MV-4-11 (cell line): Measurements from ENCODE around the gene DCDC2.
A peak's percentile ranks its signal among the peaks of the same experiment; 100 is the strongest.
"Not testable (repeated sequence)": the region's sequence is repeated elsewhere in the genome, so short reads cannot be mapped to it uniquely, and the experiment has no call there.

Experiments used
- DNase-seq: peaks from one replicate; lab custom pipeline; 2025; lab: John Stamatoyannopoulos, UW

Gene DCDC2

DNA sequence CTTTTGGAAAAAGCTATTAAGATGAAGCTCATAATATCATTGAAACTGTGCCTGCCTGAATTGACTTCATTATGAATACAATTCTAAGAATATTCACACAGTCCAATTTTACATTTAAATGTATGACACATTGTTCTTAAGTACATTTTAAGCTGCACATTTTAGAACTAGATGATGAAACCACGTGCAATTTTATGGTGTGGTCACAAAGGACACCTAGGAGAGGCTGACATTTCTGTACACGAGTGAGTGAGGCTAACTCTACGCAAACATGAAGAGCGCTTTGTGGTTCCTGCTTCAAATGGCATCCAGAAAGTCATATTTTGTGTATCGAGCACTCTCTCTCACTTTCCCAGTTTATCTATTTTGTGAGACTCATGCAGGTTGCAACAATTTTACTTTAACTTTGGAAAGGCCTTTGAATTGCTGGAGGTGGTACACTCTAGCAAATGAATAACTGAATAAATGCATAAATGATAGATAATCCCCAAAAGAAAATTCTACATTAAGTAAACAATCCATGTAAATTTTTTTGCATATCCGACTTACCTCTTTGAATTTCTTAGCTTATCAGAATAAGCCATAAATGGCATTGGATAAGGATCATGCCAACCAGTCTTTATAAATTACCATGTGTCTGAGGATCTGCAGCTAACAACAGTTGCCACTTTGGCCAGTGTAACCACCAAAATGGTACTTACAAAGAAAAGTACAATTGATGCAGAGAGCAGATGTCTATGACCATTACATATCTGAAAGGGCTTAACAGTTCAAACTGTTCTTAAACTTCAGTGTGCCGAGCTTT lies 134.5 kb downstream of the DCDC2 start:
- peak; percentile 56 for DNase-seq

DNA sequence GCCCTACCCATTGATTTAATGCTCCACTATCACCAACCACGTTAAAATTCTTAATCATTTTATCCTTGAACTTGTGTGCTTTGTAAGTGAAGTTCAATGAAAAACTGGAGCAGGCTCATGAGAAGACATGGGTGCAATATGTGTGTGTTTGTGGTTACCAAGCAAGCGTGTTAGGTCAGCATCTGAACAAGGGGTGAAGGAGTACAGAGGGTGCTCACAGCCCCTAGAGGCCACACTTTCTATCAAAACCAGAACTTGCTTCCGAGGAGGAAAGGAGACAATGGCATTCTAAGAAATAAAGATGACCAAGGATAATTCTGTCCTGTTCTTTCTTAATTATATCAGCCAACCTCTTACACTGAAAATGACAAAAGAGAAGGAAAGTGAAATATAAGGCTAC lies 138.2 kb downstream of the DCDC2 start:
- no peak for DNase-seq

DNA sequence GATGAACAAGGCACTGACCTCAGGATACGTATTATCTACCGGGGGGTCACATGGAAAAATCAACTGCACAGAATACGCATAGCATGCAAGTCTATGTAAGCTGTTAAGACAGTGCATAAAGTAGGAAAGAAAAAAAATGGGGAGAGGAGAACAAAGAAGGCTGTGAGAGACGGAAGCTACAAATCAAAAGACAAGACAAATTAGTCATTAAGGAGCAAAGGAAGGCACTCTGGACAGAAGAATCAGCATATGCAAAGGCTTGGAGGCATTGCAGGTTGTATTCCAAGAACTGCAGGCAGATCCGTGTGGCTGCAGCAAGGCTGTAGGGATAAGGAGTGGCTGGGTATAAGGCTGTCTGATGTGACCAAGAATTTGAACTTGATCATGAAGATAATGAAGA lies 142.9 kb downstream of the DCDC2 start:
- no peak for DNase-seq

DNA sequence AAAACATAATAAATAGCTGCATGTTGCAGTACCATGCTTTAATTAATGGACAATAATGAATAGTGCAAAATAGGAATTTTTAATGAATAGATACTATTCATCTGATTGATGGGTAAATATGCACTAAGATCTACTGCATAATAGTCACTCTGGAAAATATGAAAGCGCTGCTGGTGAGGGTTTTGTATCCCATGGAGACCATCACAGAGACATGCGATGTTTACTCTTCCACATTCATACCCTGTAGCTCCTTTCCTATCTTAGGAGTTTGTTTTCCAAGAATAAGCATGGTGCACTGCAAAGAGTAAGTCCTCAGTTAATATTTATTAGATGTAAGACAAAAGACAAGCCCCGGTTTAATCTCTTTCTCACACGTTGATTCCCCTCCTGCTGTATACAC lies 150.4 kb downstream of the DCDC2 start:
- no peak for DNase-seq

DNA sequence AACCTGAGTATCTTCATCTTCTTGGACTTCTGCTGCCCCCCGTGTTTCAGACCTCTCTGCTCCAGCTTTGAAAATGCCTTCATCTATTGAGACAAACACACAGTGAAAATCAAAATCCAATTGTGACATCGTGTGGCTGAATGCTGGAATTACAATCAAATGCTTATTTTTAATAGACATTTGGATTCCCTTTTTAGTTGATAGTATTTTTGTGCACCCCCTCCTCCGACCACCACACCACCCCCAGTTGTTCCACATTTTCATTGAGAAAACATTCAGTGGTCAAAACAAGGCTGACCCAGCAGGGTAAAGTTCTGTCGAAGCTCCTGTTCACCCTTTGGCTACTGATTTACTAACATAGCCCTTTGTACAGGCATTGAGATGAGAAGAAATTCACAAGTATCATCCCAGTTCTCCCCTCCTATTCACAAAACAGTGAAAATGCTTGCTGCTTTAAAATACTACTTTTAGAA lies 152.8 kb downstream of the DCDC2 start:
- peak; percentile 20 for DNase-seq

DNA sequence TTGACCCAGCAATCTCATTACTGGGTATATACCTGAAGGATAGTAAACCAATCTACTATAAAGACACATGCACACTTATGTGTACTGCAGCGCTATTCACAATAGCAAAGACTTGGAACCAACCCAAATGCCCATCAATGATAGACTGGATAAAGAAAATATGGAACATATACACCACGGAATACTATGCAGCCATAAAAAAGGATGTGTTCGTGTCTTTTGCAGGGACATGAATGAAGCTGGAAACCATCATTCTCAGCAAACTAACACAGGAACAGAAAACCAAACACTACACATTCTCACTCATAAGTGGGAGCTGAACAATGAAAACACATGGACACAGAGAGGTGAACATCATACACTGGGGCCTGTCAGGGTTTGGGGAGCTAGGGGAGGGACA lies 153.7 kb downstream of the DCDC2 start:
- DNase-seq = not testable (repeated sequence)

DNA sequence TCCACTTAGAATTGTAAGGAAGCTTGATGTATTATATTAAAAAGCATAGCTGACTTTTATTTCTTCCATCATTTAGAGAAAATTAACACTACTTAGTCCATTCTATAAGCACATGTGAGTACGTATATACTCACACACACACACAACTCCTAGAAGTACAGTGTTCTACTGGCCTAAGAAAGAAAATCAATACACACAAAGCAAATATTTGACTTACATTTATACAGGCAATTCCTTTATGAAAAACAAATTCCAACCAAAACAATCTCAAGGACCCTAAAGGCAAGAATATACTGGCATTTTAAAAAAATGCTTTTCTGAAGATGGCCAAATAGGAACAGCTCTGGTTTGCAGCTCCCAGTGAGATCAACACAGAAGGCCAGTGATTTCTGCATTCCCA lies 160.0 kb downstream of the DCDC2 start:
- no peak for DNase-seq

DNA sequence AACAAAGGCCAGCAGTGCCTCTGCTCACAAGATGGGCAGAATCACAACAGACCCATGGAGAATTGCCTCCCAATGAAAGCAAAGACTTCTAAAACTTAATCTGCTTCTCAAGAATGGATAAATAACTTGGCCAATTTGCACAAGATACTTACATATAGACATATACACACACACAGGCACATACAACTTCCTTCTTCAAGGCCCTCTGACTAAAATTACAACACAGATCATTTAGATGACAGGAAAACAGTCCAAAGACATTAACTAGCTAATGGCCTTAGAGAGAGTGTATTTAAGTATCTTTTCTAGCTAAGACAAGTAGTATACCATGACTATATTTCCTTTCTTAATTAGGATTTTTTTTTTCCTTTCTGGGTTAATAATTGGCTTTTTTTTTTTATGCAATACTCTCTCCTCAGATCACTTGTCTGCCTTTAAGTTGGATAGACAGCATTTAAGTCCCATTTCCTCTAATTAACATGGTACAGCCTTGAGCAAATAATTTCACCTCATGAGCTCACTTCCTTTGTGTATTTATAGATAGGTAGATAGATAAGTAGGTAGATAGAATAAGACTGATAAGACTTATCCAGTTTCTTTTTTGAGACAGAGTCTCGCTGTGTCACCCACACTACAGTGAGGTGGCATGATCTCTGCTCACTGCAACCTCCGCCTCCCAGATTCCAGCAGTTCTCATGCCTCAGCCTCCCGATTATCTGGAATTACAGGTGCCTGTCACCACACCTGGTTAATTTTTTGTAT lies 161.8 kb downstream of the DCDC2 start:
- peak; percentile 31 for DNase-seq

DNA sequence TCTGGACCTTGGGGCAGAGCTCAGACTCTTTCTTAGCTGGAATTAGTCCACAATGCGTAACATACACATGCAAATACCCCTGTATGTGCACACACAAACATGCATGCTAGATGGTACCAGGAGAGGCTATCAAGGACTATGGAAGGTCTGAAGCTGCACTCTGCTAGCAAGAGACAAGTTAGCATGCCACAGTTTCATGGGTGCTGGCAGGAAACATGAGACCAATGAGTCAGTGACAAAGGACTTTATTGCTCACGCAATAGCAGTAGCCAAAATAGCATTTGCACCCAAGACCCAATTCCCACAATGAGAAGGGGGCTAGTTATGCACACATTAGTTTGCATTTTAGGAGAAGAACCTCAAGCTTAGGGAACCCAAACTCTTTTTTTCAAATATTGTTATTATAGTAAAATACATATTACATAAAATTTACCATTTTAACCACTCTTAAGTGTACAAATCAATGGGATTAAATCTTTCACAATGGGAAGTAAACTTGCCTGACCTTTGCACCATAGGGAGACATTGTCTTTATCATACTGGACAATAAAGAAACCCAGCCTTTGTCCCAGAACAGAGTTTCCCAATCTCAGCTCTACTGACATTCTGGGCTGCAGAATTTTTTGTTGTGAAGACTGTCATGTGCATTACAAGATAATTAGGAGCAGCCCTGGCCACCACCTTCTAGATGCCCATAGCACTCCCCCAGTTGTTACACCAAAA lies 162.7 kb downstream of the DCDC2 start:
- peak; percentile 15 for DNase-seq

DNA sequence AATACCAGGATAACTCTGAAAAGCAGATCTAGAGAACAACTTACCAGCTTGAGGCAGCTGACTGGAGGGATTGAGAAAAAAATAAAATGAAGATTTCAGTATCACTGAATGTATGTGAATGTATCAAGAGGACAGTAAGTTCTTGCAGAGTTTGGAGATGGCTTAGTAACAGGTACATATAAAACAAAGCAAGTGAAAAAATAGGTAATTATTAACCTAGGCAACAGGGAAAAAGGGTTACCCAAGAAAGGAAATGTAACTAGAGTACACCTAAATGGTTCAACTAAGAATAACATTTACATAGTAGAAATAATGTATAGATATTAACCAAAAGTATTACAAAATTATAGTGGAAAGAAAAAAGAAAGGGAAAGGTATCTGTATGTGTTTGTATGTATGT lies 164.5 kb downstream of the DCDC2 start:
- DNase-seq = no peak

DNA sequence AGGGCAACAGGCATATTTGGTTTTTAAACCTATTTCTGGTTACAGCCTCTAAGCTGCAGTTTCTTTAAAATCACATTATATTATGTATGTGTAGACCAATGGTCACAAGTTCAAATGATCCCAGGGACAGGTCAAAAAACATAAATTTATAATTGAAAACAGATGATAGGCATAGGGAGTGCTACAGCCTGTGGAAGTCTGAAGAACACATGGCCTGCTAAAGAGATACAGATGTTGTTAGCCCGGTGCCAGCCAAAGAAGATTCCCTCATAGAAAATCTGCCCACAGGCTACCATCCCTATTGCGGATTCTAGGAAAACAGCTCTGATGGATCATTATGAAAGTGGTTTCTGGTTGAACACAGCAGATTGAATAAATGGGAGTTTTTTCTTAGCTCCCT lies 166.5 kb downstream of the DCDC2 start:
- no peak for DNase-seq

DNA sequence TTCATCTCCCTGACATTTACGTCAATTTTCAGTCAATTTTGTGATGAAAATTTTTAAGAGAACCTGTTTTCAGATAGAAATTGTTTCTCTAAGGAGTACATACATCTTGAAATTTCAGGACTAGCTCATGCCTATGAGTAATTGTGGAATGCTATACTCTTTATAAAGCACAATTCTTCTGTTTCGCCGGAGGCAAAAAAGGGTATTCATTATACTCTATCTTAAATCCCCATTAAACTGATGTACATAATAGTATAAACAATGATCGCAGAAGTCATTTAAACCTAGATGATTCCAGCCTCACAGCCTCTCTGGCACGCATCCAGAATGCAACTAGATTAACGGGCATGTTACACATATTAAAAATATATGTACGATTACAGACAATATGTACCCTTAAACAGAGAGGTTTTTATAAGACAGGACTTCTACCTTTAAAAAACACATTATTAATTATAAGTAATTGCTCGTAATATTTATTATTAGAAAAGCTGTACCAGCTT lies 169.2 kb downstream of the DCDC2 start:
- DNase-seq = no peak

DNA sequence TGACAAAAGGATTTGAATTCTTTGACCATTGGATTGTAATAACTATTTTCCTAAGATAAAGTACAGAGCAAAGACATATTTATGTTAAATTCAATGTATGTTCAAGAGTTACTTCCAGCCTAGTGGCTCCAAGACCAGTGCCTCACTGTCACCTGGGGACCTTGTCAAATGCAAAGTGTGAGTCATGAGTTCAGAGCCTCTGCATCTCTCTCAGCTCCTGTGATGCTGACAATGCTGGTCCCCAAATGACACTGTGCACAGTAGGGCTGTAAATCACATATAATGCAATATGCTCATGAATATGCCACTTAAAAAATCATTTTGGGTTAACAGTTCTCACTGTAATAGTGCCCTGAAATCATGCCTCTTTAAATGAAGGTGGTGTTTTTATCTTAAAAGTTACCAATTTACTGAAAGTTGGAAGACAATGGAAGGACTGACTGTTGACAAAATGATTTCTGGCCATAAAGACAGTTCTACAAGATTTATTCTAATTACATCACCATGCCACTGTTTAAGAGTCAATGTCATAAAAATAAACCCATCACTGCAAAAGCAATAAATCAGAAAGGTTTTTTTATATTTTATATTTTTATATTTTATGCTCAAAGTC lies 169.8 kb downstream of the DCDC2 start:
- no peak for DNase-seq

DNA sequence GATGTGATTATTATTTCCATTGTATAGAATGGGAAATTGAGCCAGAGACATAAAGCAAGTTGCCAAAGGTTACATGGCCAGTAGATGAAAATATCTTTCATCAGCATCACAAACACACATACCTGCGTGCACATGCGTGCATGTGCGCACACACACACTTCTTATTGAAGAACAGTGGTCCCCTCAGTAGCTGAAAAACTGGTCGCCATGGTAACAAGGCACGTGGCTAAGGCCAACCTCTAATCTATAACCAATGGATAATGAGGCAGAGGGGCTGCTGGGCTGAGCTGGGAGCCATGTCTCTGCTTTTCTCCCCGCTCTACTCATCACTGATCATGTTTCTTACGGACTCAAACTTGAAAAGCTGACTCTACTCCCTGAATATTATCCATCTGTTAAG lies 171.5 kb downstream of the DCDC2 start:
- DNase-seq = no peak

DNA sequence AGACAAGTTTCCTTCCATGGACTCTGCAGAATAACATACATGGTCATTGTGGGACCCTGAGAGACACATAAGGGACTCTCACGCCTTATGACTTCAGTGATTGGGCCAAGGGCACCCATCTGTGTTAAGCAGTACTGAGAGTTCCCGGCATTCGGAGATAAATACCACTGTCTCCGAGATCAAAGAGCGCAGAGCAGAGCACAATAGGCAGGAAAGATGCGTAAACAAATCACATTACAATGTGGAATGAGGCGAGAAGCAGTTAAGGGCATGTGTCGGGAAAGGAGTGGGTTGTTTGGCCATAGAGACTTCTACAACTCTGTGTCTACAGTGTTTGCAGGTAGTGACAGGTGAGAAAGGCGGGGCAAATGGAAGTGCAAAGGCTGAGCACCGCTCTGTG lies 174.3 kb downstream of the DCDC2 start:
- no peak for DNase-seq

DNA sequence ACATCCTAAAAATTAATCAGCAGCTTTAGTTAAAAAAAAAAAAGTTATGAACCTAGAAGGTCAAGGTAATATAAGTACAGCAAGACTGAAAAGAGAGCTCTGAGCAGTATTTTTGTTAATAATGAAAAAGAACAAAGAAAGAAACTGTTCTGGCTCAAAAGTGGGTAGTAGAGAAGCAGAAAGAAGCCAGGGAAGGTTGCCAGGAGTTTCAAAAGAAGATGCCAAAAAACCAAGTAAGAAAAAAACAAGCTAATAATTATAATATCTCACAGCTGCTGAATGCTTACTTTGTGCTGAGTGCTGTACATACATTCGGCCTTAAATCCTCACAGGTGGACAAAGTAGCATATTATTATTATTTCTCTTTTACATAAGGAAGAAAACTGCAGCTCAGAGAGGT lies 200.0 kb downstream of the DCDC2 start:
- DNase-seq = no peak

DNA sequence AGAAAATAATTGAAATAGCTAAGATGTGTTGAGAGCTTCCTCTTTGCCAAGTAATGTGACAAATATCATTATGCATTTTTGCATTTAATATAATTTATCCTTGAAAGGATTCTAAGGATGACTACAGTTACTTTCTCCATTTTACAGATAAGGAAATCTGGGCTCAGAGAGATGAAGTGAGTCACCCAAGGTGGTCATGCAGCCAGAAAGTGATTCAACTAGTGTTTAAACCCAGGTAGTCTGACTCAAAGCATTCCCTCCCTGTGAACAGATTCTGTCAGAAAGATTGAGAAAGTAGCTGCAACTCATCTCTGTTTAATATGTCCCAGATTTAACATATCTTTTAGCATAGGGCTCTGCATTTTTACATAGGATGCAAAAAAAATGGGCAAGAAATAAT lies 203.7 kb downstream of the DCDC2 start:
- DNase-seq = no peak

DNA sequence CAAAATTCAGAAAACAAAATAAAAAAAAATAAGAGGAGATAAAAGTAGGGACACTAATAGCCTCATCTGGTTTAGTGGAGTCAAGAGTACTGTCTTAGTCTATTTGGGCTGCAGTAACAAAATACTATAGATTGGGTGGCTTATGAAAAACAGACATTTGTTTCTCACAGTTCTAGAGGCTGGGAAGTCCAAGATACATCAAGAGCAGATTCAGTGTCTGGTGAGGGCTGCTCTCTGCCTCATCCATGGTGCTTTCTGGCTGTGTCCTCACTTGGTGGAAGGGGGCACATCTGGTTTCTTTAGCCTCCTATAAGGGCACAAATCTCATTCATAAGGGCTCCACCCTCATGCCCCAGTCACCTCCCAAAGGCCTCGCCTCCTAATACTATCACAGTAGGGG lies 205.8 kb downstream of the DCDC2 start:
- no peak for DNase-seq

DNA sequence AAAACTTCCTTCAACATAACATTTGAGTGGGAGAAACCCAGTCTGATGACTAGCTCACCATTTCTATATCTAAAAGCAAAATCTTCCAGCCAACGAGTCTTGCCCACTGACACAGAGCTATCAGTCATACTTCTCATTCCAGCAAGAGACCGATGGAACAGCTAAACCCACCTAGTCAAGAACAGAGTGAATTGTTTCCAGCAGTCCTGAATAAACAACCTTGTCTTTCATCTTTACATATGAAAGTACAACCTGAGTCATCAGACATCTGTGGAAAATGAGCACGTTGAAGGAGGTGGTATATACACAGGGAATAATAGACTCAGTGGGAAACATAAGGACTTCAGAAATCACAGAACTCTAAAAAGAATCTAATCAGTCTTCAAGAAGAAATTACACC lies 208.0 kb downstream of the DCDC2 start:
- DNase-seq = no peak

DNA sequence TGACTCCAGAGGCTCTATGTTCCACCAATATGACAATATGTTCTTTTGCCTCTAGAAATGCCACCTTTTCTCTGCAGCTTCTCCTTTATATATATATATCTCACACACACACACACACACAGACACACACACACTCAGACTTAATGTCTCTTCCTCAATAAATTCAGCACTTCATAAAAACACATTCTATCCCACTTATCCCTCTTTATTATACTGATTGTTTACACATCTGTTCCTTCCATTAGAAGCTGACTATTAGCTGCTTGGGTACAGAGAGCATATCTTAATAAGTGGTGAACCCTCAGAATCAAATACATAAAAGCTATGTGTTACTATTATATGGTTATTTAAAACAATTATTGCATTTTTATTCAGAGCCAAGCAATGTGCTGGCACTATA lies 208.6 kb downstream of the DCDC2 start:
- no peak for DNase-seq

DNA sequence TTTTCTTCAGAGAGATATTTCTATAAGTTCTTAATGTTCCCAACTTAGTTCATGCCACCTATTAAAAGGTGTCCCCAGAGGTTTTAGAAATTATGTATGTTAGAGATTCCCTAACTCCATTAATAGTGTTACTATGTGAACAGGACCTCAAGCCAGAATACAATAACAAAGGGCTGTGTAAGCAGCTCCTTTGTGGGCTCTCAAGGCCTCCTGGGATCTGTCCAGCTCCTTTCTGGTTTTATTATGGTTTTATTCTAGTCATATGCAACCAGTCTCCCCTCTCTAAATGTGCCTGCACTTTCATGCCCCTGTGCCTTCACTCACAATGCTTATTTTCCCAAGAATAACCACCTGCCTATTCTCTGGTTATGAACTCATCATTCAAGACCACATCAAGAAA lies 209.2 kb downstream of the DCDC2 start:
- no peak for DNase-seq

DNA sequence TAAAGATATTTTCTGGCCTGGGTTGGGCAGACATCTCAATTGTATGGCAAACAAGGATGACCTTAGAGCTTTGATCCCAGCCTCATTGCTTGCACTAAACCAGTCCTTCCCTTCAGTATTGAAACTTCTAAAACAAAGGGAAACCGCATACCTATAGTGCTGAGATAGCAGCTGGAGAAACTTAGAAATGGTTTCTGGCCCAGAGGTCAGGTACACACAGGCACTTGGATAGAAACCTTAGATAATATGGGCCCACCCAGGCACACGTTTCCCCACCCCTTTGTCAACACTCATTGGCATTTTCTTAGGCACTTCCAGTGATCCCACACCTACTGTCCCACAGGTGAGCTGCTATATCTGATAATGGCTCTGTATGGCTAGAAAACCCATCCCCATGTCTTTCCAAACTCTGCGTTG lies 209.7 kb downstream of the DCDC2 start:
- DNase-seq = no peak
